SW 1271 (cell line): ENCODE data around the gene DNAJC30.

Source experiments
- DNase-seq, 2 experiments: peaks; one replicate each; lab custom pipeline; 2025; lab: John Stamatoyannopoulos, UW

The DNAJC30 gene

GRCh38 chr7:73707045-73707631 lies 23.9 kb upstream of the DNAJC30 start:
- DNase-seq = peak; percentile 58 to 76

- DNase-seq = peak in 1 of 2 experiments; percentile 45
Measured at GRCh38 chr7:73706126-73707044, 23.1 kb upstream of the DNAJC30 start.

GRCh38 chr7:73705551-73705920 lies 22.3 kb upstream of the DNAJC30 start:
- no peak for DNase-seq

- no peak for DNase-seq
Measured at GRCh38 chr7:73704640-73705550, 21.6 kb upstream of the DNAJC30 start.

GRCh38 chr7:73703757-73704639 lies 20.7 kb upstream of the DNAJC30 start:
- no peak for DNase-seq

GRCh38 chr7:73703225-73703624 lies 20.0 kb upstream of the DNAJC30 start:
- no peak for DNase-seq

GRCh38 chr7:73702665-73703064 lies 19.4 kb upstream of the DNAJC30 start:
- DNase-seq = no peak

GRCh38 chr7:73702226-73702625 lies 19.0 kb upstream of the DNAJC30 start:
- DNase-seq = no peak

GRCh38 chr7:73701357-73701995 lies 18.2 kb upstream of the DNAJC30 start:
- peak in 1 of 2 experiments; percentile 29 for DNase-seq

- no peak for DNase-seq
Measured at GRCh38 chr7:73700581-73701134, 17.4 kb upstream of the DNAJC30 start.

- no peak for DNase-seq
Measured at GRCh38 chr7:73700069-73700423, 16.8 kb upstream of the DNAJC30 start.

GRCh38 chr7:73699370-73700068 lies 16.3 kb upstream of the DNAJC30 start:
- DNase-seq = no peak

GRCh38 chr7:73698410-73698809 lies 15.2 kb upstream of the DNAJC30 start:
- DNase-seq = no peak

- no peak for DNase-seq
Measured at GRCh38 chr7:73696372-73696771, 13.1 kb upstream of the DNAJC30 start.

- no peak for DNase-seq
Measured at GRCh38 chr7:73690646-73691045, 7.4 kb upstream of the DNAJC30 start.

GRCh38 chr7:73688288-73688687 lies 5.0 kb upstream of the DNAJC30 start:
- no peak for DNase-seq

- DNase-seq = no peak
Measured at GRCh38 chr7:73685311-73685710, 2.1 kb upstream of the DNAJC30 start.

GRCh38 chr7:73683788-73684693 lies 788 bp upstream of the DNAJC30 start:
- DNase-seq = no peak

- no peak for DNase-seq
Measured at GRCh38 chr7:73682745-73683055, 553 bp downstream of the DNAJC30 start.
